Breast epithelium (tissue), 4 donors: ENCODE results near the gene NLGN4X. TPM values are rescaled to one million over a fixed set of nuclear protein-coding genes. Genes with fewer than 3 reads are reported as not detected.

Source experiments
- DNase-seq, 2 donors: peaks; one replicate each; pipeline ENCODE4 v3.0.0-alpha.2; 2019; ENCODE audit warnings: low spot score in 2 of 2
- H3K27ac ChIP-seq, 2 donors: fragments of 200-600 bp; sonication (generic) in 1 of 2; one replicate each; pipeline ENCODE4 v1.5.1; 2016 to 2019; ENCODE audit warnings: mild to moderate bottlenecking in 1 of 2
- H3K27me3 ChIP-seq, 2 donors: fragments of 200-600 bp; sonication (generic) in 1 of 2; one replicate each; pipeline versions ENCODE4 v1.5.1 to v1.6.0; 2017 to 2019; ENCODE audit warnings: control low read depth in 1 of 2, mild to moderate bottlenecking in 1 of 2
- H3K36me3 ChIP-seq: fragments of 200-600 bp; one replicate; pipeline ENCODE4 v1.5.1; 2019
- H3K4me1 ChIP-seq, 2 donors: fragments of 200-600 bp; sonication (generic); one replicate each; pipeline ENCODE4 v1.5.1; 2016 to 2019; ENCODE audit warnings: control low read depth in 1 of 2
- H3K4me3 ChIP-seq, 3 donors: fragments of 200-600 bp; sonication (generic); 1 replicate in 2 of 3; 2 replicates in 1 of 3; pipeline ENCODE4 v1.5.1; 2016 to 2019; ENCODE audit warnings: mild to moderate bottlenecking in 3 of 3, moderate library complexity in 2 of 3
- H3K9me3 ChIP-seq, 2 donors: fragments of 200-600 bp; sonication (generic) in 1 of 2; one replicate each; pipeline ENCODE4 v1.5.1; 2016 to 2019; ENCODE audit warnings: control low read depth in 1 of 2
- CTCF ChIP-seq, 3 donors: fragments of 450-650 bp; IDR thresholded peaks; one replicate each; pipeline ENCODE4 v1.5.1; 2016 to 2017; ENCODE audit warnings: antibody characterized with exemption in 3 of 3, mild to moderate bottlenecking in 3 of 3, moderate library complexity in 3 of 3
- POLR2A ChIP-seq: fragments of 450-650 bp; IDR thresholded peaks from one replicate; pipeline ENCODE4 v1.6.1; 2016; ENCODE audit warnings: antibody characterized with exemption, mild to moderate bottlenecking, moderate library complexity
- POLR2AphosphoS5 ChIP-seq, 3 donors: sonication (generic); formaldehyde crosslinking; IDR thresholded peaks; one replicate each; pipeline ENCODE4 v1.6.1; 2017; ENCODE audit warnings: antibody characterized with exemption in 3 of 3
- intact Hi-C: fragments of 100-400 bp; cut with DNase I; formaldehyde crosslinking; loops from one replicate; pipeline ENCODE4 v1.15.1; 2023; ENCODE audit warnings: low total_unique reads
- total RNA-seq, 3 donors: library from RNA; depleted of rRNA; stranded (reverse); fragments of >200 nt; gene quantifications; one replicate each; pipeline ENCODE4 v1.1.0, GENCODE V29; 2016

NLGN4X gene
- total RNA-seq, result 1 to 10 TPM in 2 of 3 donors, under 1 TPM in 1; 0.64 to 8.6 (median 2.0) TPM

- Histone ChIP-seq H3K27me3 (peaks cover 0 to 36% of the 10 kb centered on the region in 2 donors), H3K9me3 (no peaks in the 10 kb centered on the region), H3K4me3 (peak within 1 kb of the TSS in 2 of 3 donors; percentile 54 to 61), H3K4me1 (peaks cover 0 to 6% of the 10 kb centered on the region in 2 donors), H3K36me3 (no peaks in the 10 kb centered on the region), H3K27ac (no peak within 1 kb of the TSS)
- intact Hi-C loops, result no loop called here
- no peak for DNase-seq
- no peak for TF ChIP-seq POLR2A
- TF ChIP-seq CTCF (IDR thresholded peaks at IDR 0.05), result no peak
- TF ChIP-seq POLR2AphosphoS5 (IDR thresholded peaks at IDR 0.05), result no peak
These were observed at the start of gene NLGN4X for GRCh38 chrX:6228720-6229119. Gene NLGN4X (minus strand): TSS chrX:6228867. CDS start chrX:6151466, 77,401 bp downstream.

GRCh38 chrX:6266041-6266440, 37.4 kb upstream of the NLGN4X start:
- no peaks in the 10 kb centered on the region for H3K27me3 ChIP-seq
- intact Hi-C loops, result no loop called here

GRCh38 chrX:6262959-6263358, 34.3 kb upstream of the NLGN4X start:
- Histone ChIP-seq H3K36me3 (no peaks in the 10 kb centered on the region), H3K4me3 (no peak overlapping the region), H3K4me1 (no peaks in the 10 kb centered on the region), H3K27ac (no peak overlapping the region), H3K27me3 (no peaks in the 10 kb centered on the region), H3K9me3 (peaks cover 0 to 8% of the 10 kb centered on the region in 2 donors)
- TF ChIP-seq CTCF (IDR thresholded peaks at IDR 0.05), result no peak
- TF ChIP-seq POLR2AphosphoS5 (IDR thresholded peaks at IDR 0.05), result no peak
- TF ChIP-seq POLR2A, result no peak
- intact Hi-C loops, result no loop called here
- DNase-seq, result no peak

More at GRCh38 chrX:6266041-6266440, 37.4 kb upstream of the NLGN4X start:
- Histone ChIP-seq H3K4me1 (no peaks in the 10 kb centered on the region), H3K36me3 (no peaks in the 10 kb centered on the region), H3K9me3 (peaks cover 0 to 3% of the 10 kb centered on the region in 2 donors), H3K4me3 (no peak overlapping the region), H3K27ac (no peak overlapping the region)
- TF ChIP-seq CTCF (IDR thresholded peaks at IDR 0.05) (no peak), POLR2A (no peak), POLR2AphosphoS5 (IDR thresholded peaks at IDR 0.05) (no peak)
- no peak for DNase-seq

GRCh38 chrX:6257025-6257424, 28.4 kb upstream of the NLGN4X start:
- H3K27me3 ChIP-seq, result no peaks in the 10 kb centered on the region
- no peak for DNase-seq
- H3K36me3 ChIP-seq, result no peaks in the 10 kb centered on the region
- intact Hi-C loops, result no loop called here
- no peak overlapping the region for H3K27ac ChIP-seq
- no peaks in the 10 kb centered on the region for H3K4me1 ChIP-seq
- H3K4me3 ChIP-seq, result no peak overlapping the region
- peaks cover 0 to 9% of the 10 kb centered on the region in 2 donors for H3K9me3 ChIP-seq
- TF ChIP-seq POLR2A, result no peak
- no peak for TF ChIP-seq CTCF (IDR thresholded peaks at IDR 0.05)
- no peak for TF ChIP-seq POLR2AphosphoS5 (IDR thresholded peaks at IDR 0.05)

- Histone ChIP-seq H3K9me3 (no peaks in the 10 kb centered on the region), H3K4me1 (no peaks in the 10 kb centered on the region), H3K27ac (no peak overlapping the region), H3K4me3 (no peak overlapping the region), H3K36me3 (no peaks in the 10 kb centered on the region), H3K27me3 (no peaks in the 10 kb centered on the region)
- intact Hi-C loops, result no loop called here
- DNase-seq, result no peak
- TF ChIP-seq POLR2AphosphoS5 (IDR thresholded peaks at IDR 0.05) (no peak), POLR2A (no peak), CTCF (IDR thresholded peaks at IDR 0.05) (no peak)
These were observed 16.0 kb upstream of the NLGN4X start for GRCh38 chrX:6244666-6245065.
